Spleen (tissue), 7 donors: ENCODE data around the gene VASN.

Source experiments
- POLR2A ChIP-seq, 3 donors: fragments of 450-650 bp; IDR thresholded peaks; one replicate each; pipeline ENCODE4 v1.5.1; 2017; ENCODE audit warnings: antibody characterized with exemption in 3 of 3, mild to moderate bottlenecking in 1 of 3
- TF ChIP-seq, protein P1 (sequence below), 11 experiments: fragments of 200-600 bp in 7 of 11; fragments of 450-650 bp in 4 of 11; sonication (generic) in 4 of 11; IDR thresholded peaks in 8 of 11; conservative IDR thresholded peaks in 3 of 11; 1 replicate in 7 of 11; 2 replicates in 4 of 11; pipeline versions ENCODE4 v1.4.0 to v1.8.0; 2016 to 2021; ENCODE audit warnings: antibody characterized with exemption in 11 of 11, inconsistent platforms in 4 of 11, mild to moderate bottlenecking in 1 of 11
- donor health status: DM: no; HTN: no; CAD: no; lungs with moderate emphysema.
- donor health status: DM: no; HTN: no; CAD: no.
- donor health status: DM: no; HTN: no; CAD: no.

DNA sequence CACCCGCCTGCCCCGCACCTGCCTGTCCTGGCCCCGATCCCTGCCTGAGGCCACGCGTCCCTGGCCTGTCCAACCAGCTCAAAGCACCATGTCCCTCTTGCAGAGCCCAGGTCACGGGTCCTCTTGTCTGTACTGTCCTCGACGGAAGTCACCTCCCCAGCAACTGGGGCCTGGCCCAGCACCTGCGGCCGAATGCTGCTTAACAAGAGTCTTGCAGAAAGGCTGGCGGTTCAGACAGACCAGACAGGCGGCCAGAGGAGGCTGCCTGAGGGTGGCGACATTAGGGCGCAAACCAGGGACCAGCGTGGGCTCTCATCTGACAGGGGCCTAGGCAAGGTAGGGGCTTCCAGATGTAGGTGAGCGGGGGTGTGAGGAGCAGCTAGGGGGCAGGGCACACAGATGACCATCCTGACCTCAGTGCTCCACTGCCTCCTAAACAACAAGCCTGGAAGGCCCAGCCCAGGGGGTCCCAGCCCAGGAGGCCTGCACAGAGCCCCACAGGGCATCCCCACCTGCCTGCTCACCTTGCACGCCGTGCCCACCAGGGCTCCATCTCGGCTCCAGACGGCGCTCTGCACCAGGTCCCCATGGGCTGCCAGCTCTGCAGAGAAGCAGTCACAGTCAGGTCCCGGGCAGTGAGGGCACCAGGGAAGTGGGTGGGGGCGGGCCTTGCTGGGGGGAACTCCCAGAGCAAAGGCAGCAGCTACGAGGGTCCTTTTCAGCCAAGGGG, 33.5 kb downstream of the VASN start:
- TF ChIP-seq, protein P1, sequence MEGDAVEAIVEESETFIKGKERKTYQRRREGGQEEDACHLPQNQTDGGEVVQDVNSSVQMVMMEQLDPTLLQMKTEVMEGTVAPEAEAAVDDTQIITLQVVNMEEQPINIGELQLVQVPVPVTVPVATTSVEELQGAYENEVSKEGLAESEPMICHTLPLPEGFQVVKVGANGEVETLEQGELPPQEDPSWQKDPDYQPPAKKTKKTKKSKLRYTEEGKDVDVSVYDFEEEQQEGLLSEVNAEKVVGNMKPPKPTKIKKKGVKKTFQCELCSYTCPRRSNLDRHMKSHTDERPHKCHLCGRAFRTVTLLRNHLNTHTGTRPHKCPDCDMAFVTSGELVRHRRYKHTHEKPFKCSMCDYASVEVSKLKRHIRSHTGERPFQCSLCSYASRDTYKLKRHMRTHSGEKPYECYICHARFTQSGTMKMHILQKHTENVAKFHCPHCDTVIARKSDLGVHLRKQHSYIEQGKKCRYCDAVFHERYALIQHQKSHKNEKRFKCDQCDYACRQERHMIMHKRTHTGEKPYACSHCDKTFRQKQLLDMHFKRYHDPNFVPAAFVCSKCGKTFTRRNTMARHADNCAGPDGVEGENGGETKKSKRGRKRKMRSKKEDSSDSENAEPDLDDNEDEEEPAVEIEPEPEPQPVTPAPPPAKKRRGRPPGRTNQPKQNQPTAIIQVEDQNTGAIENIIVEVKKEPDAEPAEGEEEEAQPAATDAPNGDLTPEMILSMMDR (IDR thresholded peaks at IDR 0.05 in 8 of 11, conservative IDR thresholded peaks at IDR 0.05 in 3 of 11), result no peak
- no peak for TF ChIP-seq POLR2A (IDR thresholded peaks at IDR 0.05)
